ENCODE measurements around the gene LGALS14.

Gene LGALS14

GRCh38 chr19:39752795-39753194 is 48.5 kb downstream of the LGALS14 start:
- no peak overlapping the region for H3K4me3 ChIP-seq (ENCODE audit: low read depth in 1 of 2, low read length in 2 of 2)
- no peak overlapping the region for H3K9ac ChIP-seq (ENCODE audit: low read depth, low read length)
- no peaks in the 10 kb centered on the region for H3K79me2 ChIP-seq (ENCODE audit: insufficient read depth, low read length)
- H3K27me3 ChIP-seq (ENCODE audit: insufficient read depth, low read length, poor library complexity): peaks cover 26% of the 10 kb centered on the region
- H4K20me1 ChIP-seq (ENCODE audit: insufficient read depth, low read length): no peaks in the 10 kb centered on the region
- no peak overlapping the region for H2AFZ ChIP-seq (ENCODE audit: low read depth, low read length)
- ATAC-seq (ENCODE audit: insufficient read depth, low read depth): no peak
- H3K36me3 ChIP-seq (ENCODE audit: insufficient read depth, low read length): no peaks in the 10 kb centered on the region
- no peaks in the 10 kb centered on the region for H3K9me3 ChIP-seq (ENCODE audit: insufficient read depth, low read length, severe bottlenecking)
- no peak for DNase-seq
- H3K27ac ChIP-seq (ENCODE audit: low read length): no peak overlapping the region
- H3K4me2 ChIP-seq (ENCODE audit: insufficient read depth, low read length): no peak overlapping the region
- no peaks in the 10 kb centered on the region for H3K4me1 ChIP-seq (ENCODE audit: insufficient read depth, low read length)
- TF ChIP-seq EZH2 (IDR thresholded peaks at IDR 0.05; ENCODE audit: borderline replicate concordance, low read depth, low read length, severe bottlenecking) (no peak), CTCF (IDR thresholded peaks at IDR 0.05; ENCODE audit: borderline replicate concordance, extremely low read depth, low read length, poor library complexity, severe bottlenecking) (no peak)

- Histone ChIP-seq H3K4me1 (ENCODE audit: insufficient read depth, low read length) (no peaks in the 10 kb centered on the region), H3K27ac (ENCODE audit: low read length) (no peak overlapping the region), H3K36me3 (ENCODE audit: insufficient read depth, low read length) (no peaks in the 10 kb centered on the region), H3K79me2 (ENCODE audit: insufficient read depth, low read length) (no peaks in the 10 kb centered on the region), H3K4me3 (ENCODE audit: low read depth in 1 of 2, low read length in 2 of 2) (no peak overlapping the region), H3K4me2 (ENCODE audit: insufficient read depth, low read length) (no peak overlapping the region), H4K20me1 (ENCODE audit: insufficient read depth, low read length) (no peaks in the 10 kb centered on the region), H3K9me3 (ENCODE audit: insufficient read depth, low read length, severe bottlenecking) (no peaks in the 10 kb centered on the region), H3K27me3 (ENCODE audit: insufficient read depth, low read length, poor library complexity) (peaks cover 26% of the 10 kb centered on the region), H2AFZ (ENCODE audit: low read depth, low read length) (no peak overlapping the region), H3K9ac (ENCODE audit: low read depth, low read length) (no peak overlapping the region)
- DNase-seq (no peak), ATAC-seq (ENCODE audit: insufficient read depth, low read depth) (no peak)
- TF ChIP-seq CTCF (IDR thresholded peaks at IDR 0.05; ENCODE audit: borderline replicate concordance, extremely low read depth, low read length, poor library complexity, severe bottlenecking): no peak
- no peak for TF ChIP-seq EZH2 (IDR thresholded peaks at IDR 0.05; ENCODE audit: borderline replicate concordance, low read depth, low read length, severe bottlenecking)
Measured at GRCh38 chr19:39754544-39754943, 50.3 kb downstream of the LGALS14 start.

GRCh38 chr19:39754971-39755370 is 50.7 kb downstream of the LGALS14 start:
- H3K27me3 ChIP-seq (ENCODE audit: insufficient read depth, low read length, poor library complexity): peaks cover 26% of the 10 kb centered on the region
- H3K27ac ChIP-seq (ENCODE audit: low read length): no peak overlapping the region
- no peak overlapping the region for H3K9ac ChIP-seq (ENCODE audit: low read depth, low read length)
- H3K79me2 ChIP-seq (ENCODE audit: insufficient read depth, low read length): no peaks in the 10 kb centered on the region
- H3K4me1 ChIP-seq (ENCODE audit: insufficient read depth, low read length): no peaks in the 10 kb centered on the region
- DNase-seq (no peak), ATAC-seq (ENCODE audit: insufficient read depth, low read depth) (no peak)
- H3K4me3 ChIP-seq (ENCODE audit: low read depth in 1 of 2, low read length in 2 of 2): no peak overlapping the region
- H3K9me3 ChIP-seq (ENCODE audit: insufficient read depth, low read length, severe bottlenecking): no peaks in the 10 kb centered on the region
- H3K36me3 ChIP-seq (ENCODE audit: insufficient read depth, low read length): no peaks in the 10 kb centered on the region
- no peak overlapping the region for H2AFZ ChIP-seq (ENCODE audit: low read depth, low read length)
- TF ChIP-seq EZH2 (IDR thresholded peaks at IDR 0.05; ENCODE audit: borderline replicate concordance, low read depth, low read length, severe bottlenecking) (no peak), CTCF (IDR thresholded peaks at IDR 0.05; ENCODE audit: borderline replicate concordance, extremely low read depth, low read length, poor library complexity, severe bottlenecking) (no peak)
- no peaks in the 10 kb centered on the region for H4K20me1 ChIP-seq (ENCODE audit: insufficient read depth, low read length)
- H3K4me2 ChIP-seq (ENCODE audit: insufficient read depth, low read length): no peak overlapping the region
